GM19455 (cell line): Measurements from ENCODE around the gene DPYSL3.

Experiments used
- ATAC-seq: cut with Tn5 transposase; IDR thresholded peaks from one replicate; pipeline ENCODE4 v1.9.1; 2021; ENCODE audit not compliant: unreplicated experiment

The DPYSL3 gene

GRCh38 chr5:147474140-147474539 is 35.7 kb downstream of the DPYSL3 start:
- ATAC-seq, result no peak

DNA sequence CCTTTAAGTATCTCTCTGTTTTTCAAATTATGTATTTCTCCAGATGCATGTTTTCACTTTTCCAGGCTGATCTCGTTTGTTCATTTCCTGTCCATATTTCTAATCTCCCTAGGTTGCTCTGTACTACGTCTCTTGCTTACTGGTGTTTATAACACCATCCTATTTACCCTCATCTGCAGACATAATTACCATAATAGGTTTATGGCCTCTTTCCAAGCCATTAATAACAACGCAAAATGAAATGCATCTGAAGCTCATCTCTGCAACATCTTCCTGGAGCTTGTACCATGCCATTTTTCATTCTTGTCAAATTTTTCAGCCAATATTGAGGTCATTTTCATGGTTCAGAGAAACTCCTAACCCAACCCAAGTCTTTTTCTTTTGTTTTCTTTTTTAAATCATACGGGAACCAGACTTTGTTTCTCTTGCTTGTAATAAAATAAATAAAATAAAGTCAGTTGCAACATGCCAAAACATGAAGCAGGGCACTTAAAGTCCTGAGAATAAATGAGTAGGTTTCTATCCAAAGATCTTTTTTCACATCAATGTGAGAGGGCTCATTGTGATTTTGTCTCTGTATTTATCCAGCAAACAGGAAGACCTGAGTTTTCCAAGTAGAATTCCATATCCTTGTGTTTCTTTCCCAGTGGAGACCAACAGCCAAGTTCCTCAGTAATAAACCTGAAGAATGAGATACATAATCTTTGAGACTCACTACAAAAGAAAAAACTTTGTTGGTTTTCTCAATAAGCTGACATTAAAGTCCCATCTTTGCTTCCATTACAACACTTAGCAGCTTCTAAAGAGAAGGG is 37.0 kb downstream of the DPYSL3 start:
- no peak for ATAC-seq

- no peak for ATAC-seq
Observed at GRCh38 chr5:147467973-147468508, 41.8 kb downstream of the DPYSL3 start.

DNA sequence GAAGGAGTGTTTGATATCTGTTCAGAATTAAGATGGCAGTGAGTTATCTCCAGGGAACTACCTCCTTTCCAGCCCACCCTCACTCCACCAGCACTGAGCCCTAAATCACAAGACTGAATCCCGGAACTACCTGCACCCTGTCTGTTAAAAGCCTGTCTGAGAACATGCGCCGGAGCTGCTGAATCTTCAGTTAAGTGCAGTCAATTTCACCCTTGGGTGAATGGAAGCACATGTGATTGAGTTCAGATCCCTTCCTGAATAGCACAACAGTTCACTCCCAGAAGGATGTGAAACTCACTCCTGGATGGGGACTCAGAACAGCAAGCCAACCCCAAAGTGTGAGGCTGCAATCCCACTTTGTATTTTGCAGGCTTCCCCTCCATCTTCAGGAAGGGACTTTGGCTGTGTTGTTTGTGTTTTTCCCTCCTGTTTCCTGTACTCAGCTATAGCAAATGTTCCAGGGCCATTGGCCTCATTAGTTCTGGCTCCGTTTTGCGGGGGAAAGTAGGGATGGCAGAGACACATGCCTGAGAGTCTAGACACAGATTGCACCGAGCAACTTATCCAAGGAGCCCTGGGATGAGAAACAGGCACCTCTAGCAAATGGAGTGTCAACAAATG is 43.4 kb downstream of the DPYSL3 start:
- no peak for ATAC-seq

DNA sequence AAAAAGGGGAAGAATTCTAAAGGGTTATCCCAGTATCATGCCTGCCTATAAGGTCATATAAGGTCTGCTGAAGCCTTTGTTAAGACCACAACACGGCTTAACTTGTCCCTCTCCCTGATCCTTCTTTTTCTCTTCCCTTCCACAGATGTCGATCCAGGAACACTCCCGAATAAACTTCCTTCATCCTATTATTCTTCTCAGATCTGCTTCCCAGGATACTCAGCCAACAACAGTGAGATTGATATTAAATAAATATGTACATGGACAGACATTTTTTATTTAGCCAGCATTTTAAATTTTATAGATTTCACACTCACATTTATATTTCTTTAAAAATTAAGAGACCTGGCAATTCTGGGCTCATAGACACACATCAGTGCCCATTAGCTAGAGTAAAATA is 44.1 kb downstream of the DPYSL3 start:
- ATAC-seq, result no peak

DNA sequence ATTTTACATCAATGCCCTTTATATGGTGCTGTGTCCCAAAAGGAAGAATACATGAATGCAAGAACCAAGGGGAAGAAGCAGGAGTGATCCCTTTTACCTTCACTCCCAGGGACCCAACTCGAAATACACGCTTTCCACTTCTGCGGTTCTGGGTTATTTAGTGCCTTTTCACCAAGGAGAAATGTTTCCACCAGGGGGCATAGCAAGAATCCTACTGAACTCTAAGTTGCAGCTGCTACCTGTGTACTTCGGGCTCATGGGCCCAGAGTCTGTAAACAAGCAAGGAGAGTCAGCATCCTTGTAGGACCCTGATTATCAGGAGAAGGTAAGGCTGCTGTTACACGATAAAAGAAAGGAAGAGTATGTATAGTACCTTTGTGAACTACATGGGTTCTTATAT is 45.7 kb downstream of the DPYSL3 start:
- ATAC-seq, result no peak

- no peak for ATAC-seq
Observed at GRCh38 chr5:147461915-147462314, 48.0 kb downstream of the DPYSL3 start.

- no peak for ATAC-seq
Observed at GRCh38 chr5:147460380-147460779, 49.5 kb downstream of the DPYSL3 start.

- ATAC-seq, result no peak
Observed at GRCh38 chr5:147458581-147458980, 51.3 kb downstream of the DPYSL3 start.

DNA sequence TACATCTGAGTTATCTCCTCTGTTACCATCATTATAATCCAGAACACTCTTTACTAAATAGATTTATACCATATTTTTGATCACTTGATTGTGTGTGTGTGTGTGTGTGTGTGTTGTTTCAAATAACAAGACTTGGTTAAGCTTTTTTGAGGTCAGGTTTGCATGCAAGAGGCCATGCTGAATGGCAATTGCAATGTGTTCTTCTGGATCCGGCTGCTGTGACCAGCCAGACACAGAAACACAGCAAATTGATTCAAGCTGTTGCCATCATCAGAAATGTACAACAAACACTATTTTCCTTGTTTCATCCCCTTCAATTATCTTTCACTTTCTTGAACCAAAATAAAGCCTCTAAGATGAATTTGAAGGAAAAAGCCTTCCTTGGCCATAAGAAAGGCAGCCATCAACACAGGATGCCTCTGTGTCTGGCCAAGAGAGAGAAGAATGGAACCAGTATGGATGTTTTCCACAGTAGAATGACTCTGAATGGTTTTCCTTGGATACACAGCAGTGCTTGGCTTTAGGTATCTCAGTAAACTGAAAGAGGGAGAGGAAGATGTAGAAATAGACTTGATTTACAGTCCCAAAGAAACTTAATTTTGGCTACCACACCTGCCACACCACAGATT is 53.9 kb downstream of the DPYSL3 start:
- no peak for ATAC-seq

GRCh38 chr5:147454996-147455677 is 54.7 kb downstream of the DPYSL3 start:
- no peak for ATAC-seq

DNA sequence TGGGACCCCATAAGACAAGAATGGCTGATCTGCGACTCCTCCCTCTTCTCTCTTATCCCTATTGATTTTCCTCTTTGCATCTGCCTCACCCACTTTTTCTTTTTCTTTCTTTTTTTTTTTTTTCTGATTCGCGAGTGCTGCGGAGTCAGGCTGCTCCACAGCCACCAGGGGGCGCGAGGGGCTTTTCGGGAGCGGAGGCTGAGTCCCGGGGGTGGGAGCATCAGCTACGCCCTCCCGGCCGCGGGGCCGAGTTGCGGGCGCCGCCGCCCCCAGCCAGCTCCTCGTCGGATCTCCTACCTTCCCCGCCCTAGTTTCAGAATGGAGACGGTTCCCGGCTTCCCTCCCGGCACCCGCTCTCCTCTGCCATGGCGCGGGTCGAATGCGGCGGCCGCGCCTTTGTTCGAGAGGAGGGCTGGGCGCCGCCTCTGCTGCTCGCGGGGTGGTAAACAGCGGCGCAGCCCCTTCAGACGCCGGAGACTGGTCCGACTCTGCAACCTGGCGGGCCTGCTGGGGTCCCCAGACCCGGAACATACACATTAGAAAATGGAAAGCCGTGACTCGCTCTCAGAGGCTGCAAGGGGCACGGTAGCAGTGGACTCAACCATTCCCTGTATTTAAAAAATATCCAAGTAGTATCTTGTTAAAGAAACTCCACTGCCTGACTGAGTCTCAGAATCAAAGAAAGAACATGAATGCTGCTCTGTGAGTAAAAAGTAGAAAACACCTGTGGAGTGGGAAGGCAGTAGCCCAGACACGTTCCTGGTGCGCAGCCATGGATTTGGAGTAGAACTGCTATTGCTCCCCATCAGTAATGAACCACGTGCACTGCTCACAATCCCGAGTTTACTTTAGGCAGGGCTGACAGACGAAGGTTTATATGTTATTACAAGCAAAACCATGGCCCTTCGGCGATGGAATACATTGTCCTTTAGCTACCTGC is 55.7 kb downstream of the DPYSL3 start:
- peak; percentile 86 for ATAC-seq

DNA sequence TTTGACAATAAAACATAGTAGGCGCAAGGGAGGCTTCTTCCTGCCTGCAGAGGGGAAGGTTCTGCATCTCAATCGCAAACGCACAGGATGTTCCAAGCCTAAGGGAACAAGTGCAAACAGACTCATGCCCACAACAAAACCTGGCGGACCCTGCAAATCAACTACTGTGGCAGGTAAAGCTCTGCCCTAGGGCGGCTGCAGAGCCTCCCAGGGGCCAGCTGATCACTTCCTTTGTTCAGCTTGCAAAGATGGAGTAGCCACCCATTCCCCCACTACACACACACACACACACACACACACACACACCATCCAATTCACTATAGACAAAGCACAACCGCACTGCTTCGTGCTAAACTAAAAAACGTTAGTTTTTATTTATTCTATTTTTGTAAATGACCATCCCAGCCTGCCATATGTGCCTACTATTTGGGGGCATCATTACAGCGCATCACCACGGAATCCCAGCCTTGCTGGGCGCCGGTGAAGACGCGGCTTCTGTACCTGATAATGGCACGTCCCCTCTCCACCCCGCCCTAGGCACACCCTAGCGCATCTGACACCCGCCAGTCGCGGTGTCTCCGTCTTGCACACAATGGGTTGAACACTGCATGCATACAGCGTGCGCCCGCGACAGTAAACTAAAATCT is 57.6 kb downstream of the DPYSL3 start:
- ATAC-seq, result no peak

- ATAC-seq, result no peak
Observed at GRCh38 chr5:147451193-147451592, 58.7 kb downstream of the DPYSL3 start.

DNA sequence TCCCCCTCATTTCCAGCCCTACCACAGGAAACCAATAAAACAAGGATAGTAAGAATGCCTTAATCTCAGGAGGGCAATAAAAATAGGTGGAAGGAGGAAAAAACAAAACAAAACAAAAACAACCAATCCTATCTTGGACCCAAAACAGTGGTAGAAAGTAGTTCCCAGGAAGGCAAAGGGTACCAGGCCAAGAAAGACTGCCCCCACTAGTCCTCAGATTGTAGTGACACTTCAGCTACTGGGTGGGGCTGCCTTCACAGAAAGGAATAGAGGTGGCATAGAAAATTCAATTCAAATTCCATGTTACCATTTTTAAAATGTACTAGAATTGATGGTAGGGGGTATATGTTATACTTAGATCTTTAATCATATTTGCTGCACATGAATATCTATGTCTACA is 59.3 kb downstream of the DPYSL3 start:
- no peak for ATAC-seq

- no peak for ATAC-seq
Observed at GRCh38 chr5:147448766-147449165, 61.1 kb downstream of the DPYSL3 start.

DNA sequence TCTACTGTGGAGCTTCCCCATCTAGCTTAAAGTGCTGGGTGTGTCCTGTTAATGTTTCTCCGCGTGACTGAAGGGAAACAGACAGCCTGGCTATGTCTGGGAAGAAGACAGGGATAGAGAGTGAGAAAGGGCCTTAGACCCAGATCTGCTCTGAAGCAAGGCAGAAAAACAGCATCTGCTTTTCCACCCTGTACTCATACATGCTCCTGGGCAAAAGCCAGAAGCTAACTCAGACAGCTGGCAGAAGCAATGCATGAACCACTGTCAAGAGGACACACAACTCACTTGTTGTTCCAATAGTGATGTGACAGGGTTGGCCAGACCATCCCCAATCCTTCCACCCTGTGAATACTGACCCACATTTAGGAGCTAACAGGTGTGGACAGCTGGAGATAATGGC is 63.3 kb downstream of the DPYSL3 start:
- ATAC-seq, result no peak

DNA sequence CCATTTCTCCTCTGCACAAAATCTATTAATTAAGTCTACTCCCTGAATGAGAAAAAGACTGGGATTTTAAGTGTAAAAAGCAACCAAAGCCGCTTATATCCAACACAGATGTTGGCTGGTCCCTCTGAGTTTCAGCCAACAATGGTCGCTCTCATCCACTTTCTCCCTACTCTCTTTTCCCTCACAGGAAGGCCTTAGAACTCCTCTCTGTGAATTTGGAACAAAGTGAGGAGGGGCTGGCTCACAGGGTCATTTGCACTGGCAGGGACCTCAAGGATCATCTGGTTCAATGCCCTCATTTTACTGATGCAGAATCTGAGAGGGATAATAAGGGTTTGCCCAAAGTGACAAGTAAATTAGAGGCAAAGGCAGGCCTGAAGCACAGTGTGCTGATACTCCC is 64.0 kb downstream of the DPYSL3 start:
- ATAC-seq, result no peak

GRCh38 chr5:147445090-147445489 is 64.8 kb downstream of the DPYSL3 start:
- no peak for ATAC-seq

- no peak for ATAC-seq
Observed at GRCh38 chr5:147442224-147442623, 67.6 kb downstream of the DPYSL3 start.
